Measurements from ENCODE around the gene OR1F1. TPM values are rescaled to one million over a fixed set of nuclear protein-coding genes. Genes with fewer than 3 reads are reported as not detected.
"Not testable (repeated sequence)": the region's sequence is repeated elsewhere in the genome, so short reads cannot be mapped to it uniquely, and the experiment has no call there.

The OR1F1 gene
- total RNA-seq = not detected

GRCh38 chr16:3187798-3188674 lies at the start of gene OR1F1:
TSS of gene OR1F1 (plus strand) at chr16:3188204.
- Histone ChIP-seq H3K4me1 (peaks cover 28% of the 10 kb centered on the region), H3K27ac (no peak within 1 kb of the TSS), H3K9me3 (no peaks in the 10 kb centered on the region), H3K27me3 (peaks cover 30% of the 10 kb centered on the region), H3K36me3 (no peaks in the 10 kb centered on the region), H3K4me3 (peak within 1 kb of the TSS in 1 of 2 donors; percentile 5)
- no peak for TF ChIP-seq POLR2AphosphoS5 (IDR thresholded peaks at IDR 0.05; ENCODE audit: insufficient read depth in 1 of 2, low read depth in 1 of 2)
- TF ChIP-seq, protein P1, sequence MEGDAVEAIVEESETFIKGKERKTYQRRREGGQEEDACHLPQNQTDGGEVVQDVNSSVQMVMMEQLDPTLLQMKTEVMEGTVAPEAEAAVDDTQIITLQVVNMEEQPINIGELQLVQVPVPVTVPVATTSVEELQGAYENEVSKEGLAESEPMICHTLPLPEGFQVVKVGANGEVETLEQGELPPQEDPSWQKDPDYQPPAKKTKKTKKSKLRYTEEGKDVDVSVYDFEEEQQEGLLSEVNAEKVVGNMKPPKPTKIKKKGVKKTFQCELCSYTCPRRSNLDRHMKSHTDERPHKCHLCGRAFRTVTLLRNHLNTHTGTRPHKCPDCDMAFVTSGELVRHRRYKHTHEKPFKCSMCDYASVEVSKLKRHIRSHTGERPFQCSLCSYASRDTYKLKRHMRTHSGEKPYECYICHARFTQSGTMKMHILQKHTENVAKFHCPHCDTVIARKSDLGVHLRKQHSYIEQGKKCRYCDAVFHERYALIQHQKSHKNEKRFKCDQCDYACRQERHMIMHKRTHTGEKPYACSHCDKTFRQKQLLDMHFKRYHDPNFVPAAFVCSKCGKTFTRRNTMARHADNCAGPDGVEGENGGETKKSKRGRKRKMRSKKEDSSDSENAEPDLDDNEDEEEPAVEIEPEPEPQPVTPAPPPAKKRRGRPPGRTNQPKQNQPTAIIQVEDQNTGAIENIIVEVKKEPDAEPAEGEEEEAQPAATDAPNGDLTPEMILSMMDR (IDR thresholded peaks at IDR 0.05) = no peak
- TF ChIP-seq POLR2A (IDR thresholded peaks at IDR 0.05) = no peak
- DNase-seq (ENCODE audit: extremely low spot score in 2 of 2) = no peak
- intact Hi-C loops (cut with DNase I) = no loop called here

GRCh38 chr16:3138342-3138741 lies 49.7 kb upstream of the OR1F1 start:
- Histone ChIP-seq H3K27ac (no peak overlapping the region), H3K27me3 (no peaks in the 10 kb centered on the region), H3K9me3 (no peaks in the 10 kb centered on the region), H3K4me1 (peaks cover 20% of the 10 kb centered on the region), H3K4me3 (no peak overlapping the region), H3K36me3 (peaks cover 0 to 13% of the 10 kb centered on the region in 2 donors)
- DNase-seq (ENCODE audit: extremely low spot score in 2 of 2) = no peak
- TF ChIP-seq, protein P1 (IDR thresholded peaks at IDR 0.05) = no peak
- no peak for TF ChIP-seq POLR2AphosphoS5 (IDR thresholded peaks at IDR 0.05; ENCODE audit: insufficient read depth in 1 of 2, low read depth in 1 of 2)
- TF ChIP-seq POLR2A (IDR thresholded peaks at IDR 0.05) = no peak
- intact Hi-C loops (cut with DNase I) = no loop called here

DNA sequence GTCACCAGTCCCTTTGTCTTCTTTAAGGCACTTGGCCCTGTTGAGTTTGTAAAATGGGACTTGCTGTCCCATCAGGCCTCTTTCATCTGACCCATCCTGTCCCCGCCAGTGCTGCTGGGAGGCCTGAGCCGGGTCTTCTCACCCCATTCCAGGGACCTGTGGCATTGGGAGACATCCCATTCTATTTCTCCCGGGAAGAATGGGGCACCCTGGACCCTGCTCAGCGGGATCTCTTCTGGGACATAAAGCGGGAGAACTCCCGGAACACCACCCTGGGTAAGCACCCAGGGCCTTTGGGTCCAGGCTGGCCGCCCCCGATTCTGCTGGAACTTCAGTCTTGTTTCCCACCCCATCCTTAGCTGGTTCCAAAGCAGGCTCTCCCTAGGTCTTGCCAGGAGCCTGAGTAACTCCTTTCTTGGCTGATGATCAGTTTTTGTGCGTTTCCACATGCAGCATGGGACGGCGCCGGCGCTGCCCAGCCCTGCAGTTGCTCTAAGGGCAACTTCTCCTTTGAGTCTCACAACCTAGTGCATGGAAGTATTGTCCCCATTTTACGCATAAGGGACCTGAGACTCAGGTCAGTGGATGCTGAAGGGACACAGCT lies 49.1 kb upstream of the OR1F1 start:
- H3K27me3 ChIP-seq = no peaks in the 10 kb centered on the region
- no peak for DNase-seq (ENCODE audit: extremely low spot score in 2 of 2)
- H3K27ac ChIP-seq = no peak overlapping the region
- H3K9me3 ChIP-seq = no peaks in the 10 kb centered on the region
- H3K36me3 ChIP-seq = peaks cover 0 to 13% of the 10 kb centered on the region in 2 donors
- H3K4me1 ChIP-seq = peaks cover 15% of the 10 kb centered on the region
- TF ChIP-seq, protein P1 (IDR thresholded peaks at IDR 0.05) = no peak
- TF ChIP-seq POLR2AphosphoS5 (IDR thresholded peaks at IDR 0.05; ENCODE audit: insufficient read depth in 1 of 2, low read depth in 1 of 2) = no peak
- no peak for TF ChIP-seq POLR2A (IDR thresholded peaks at IDR 0.05)
- no peak overlapping the region for H3K4me3 ChIP-seq
- intact Hi-C loops (cut with DNase I) = no loop called here

DNA sequence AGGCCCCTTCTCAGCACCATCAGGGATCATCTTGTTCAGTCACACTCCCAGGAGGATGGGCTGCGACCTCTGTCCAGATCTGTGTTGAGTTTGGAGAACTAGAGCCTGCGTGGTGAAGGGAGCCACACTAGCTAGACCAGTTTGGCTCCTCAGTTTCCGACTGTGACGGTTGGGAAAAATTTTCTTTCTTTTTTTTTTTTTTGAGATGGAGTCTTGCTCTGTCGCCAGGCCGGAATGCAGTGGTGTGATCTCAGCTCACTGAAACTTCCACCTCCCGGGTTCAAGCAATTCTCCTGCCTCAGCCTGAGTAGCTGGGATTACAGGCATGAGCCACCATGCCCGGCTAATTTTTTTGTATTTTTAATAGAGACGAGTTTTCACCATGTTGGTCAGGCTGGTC lies 48.4 kb upstream of the OR1F1 start:
- peaks cover 0 to 13% of the 10 kb centered on the region in 2 donors for H3K36me3 ChIP-seq
- H3K4me1 ChIP-seq = peaks cover 11% of the 10 kb centered on the region
- H3K4me3 ChIP-seq; H3K9me3 ChIP-seq; H3K27me3 ChIP-seq; intact Hi-C loops (cut with DNase I); H3K27ac ChIP-seq; DNase-seq (ENCODE audit: extremely low spot score in 2 of 2): not testable (repeated sequence)

GRCh38 chr16:3140603-3141427 lies 47.2 kb upstream of the OR1F1 start:
- H3K27ac ChIP-seq = no peak overlapping the region
- TF ChIP-seq, protein P1 (IDR thresholded peaks at IDR 0.05) = no peak
- TF ChIP-seq POLR2AphosphoS5 (IDR thresholded peaks at IDR 0.05; ENCODE audit: insufficient read depth in 1 of 2, low read depth in 1 of 2) (no peak), POLR2A (IDR thresholded peaks at IDR 0.05) (no peak)
- no peaks in the 10 kb centered on the region for H3K27me3 ChIP-seq
- H3K4me1 ChIP-seq = peaks cover 7% of the 10 kb centered on the region
- no peaks in the 10 kb centered on the region for H3K9me3 ChIP-seq
- intact Hi-C loops (cut with DNase I) = no loop called here
- H3K4me3 ChIP-seq = no peak overlapping the region
- H3K36me3 ChIP-seq = peaks cover 0 to 13% of the 10 kb centered on the region in 2 donors
- no peak for DNase-seq (ENCODE audit: extremely low spot score in 2 of 2)
